OCI-LY7 (cell line): Measurements from ENCODE around the gene SLC6A4. TPM values are rescaled to one million over a fixed set of nuclear protein-coding genes. Genes with fewer than 3 reads are reported as not detected.

Experiments
- BruUV-seq: library from RNA; stranded (reverse); fragments of 400-500 nt; replicated peaks from 2 replicates; lab custom pipeline; 2021; lab: Mats Ljungman, UMichigan
- CTCF ChIA-PET: fragments of 300-600 bp; sonication (Branson Sonifier 250); formaldehyde crosslinking; loops from one replicate; lab custom pipeline; 2022; ENCODE audit warnings: antibody characterized with exemption; ENCODE audit not compliant: unreplicated experiment; lab: Charles Lee
- POLR2A ChIA-PET: fragments of 300-600 bp; sonication (Branson Sonifier 250); formaldehyde crosslinking; loops from one replicate; lab custom pipeline; 2022; ENCODE audit warnings: antibody characterized with exemption; lab: Charles Lee
- DNase-seq: peaks from one replicate; pipeline ENCODE4 v3.0.0-alpha.2; 2015; ENCODE audit warnings: low spot score
- H2AFZ ChIP-seq: fragments of 200-600 bp; sonication (generic), shearing (Covaris generic); 2 replicates; pipeline ENCODE4 v1.6.1; 2014; ENCODE audit warnings: mild to moderate bottlenecking, antibody characterized with exemption, low read length, moderate library complexity
- H3K27ac ChIP-seq: fragments of 200-600 bp; sonication (generic); 2 replicates; pipeline ENCODE4 v1.5.1; 2014; ENCODE audit warnings: mixed run types, low read depth, mild to moderate bottlenecking, moderate library complexity, low read length, inconsistent platforms; ENCODE audit not compliant: poor library complexity, severe bottlenecking
- H3K36me3 ChIP-seq: fragments of 200-600 bp; sonication (generic); 2 replicates; pipeline ENCODE4 v1.6.1; 2014; ENCODE audit warnings: mild to moderate bottlenecking, antibody characterized with exemption, low read length, moderate library complexity, mixed read lengths; ENCODE audit not compliant: insufficient read depth
- H3K4me1 ChIP-seq: fragments of 200-600 bp; sonication (generic); 2 replicates; pipeline ENCODE4 v1.5.1; 2014; ENCODE audit warnings: mild to moderate bottlenecking, low read length; ENCODE audit not compliant: insufficient read depth, poor library complexity, severe bottlenecking
- H3K4me2 ChIP-seq: fragments of 200-600 bp; sonication (generic); 2 replicates; pipeline ENCODE4 v1.6.1; 2014; ENCODE audit warnings: mild to moderate bottlenecking, low read length
- H3K4me3 ChIP-seq: fragments of 200-600 bp; sonication (generic); 2 replicates; pipeline ENCODE4 v1.5.1; 2014; ENCODE audit warnings: mild to moderate bottlenecking, low read depth, low read length; ENCODE audit not compliant: poor library complexity, severe bottlenecking
- H3K79me2 ChIP-seq: fragments of 200-600 bp; sonication (generic); 2 replicates; pipeline ENCODE4 v1.6.1; 2016; ENCODE audit warnings: low read depth, mild to moderate bottlenecking, low read length, moderate library complexity, mixed read lengths; ENCODE audit not compliant: insufficient read depth
- H3K9me2 ChIP-seq: fragments of 200-600 bp; sonication (generic); 2 replicates; pipeline ENCODE4 v1.6.1; 2016; ENCODE audit warnings: mild to moderate bottlenecking, low read length, mixed read lengths; ENCODE audit not compliant: insufficient read depth
- H3K9me3 ChIP-seq: fragments of 200-600 bp; sonication (generic); 2 replicates; pipeline ENCODE4 v1.6.1; 2014; ENCODE audit warnings: mild to moderate bottlenecking, mixed run types, low read length, mixed read lengths
- H4K20me1 ChIP-seq: fragments of 200-600 bp; sonication (generic); 2 replicates; pipeline ENCODE4 v1.6.1; 2014; ENCODE audit warnings: mild to moderate bottlenecking, antibody characterized with exemption, low read length, moderate library complexity, mixed read lengths; ENCODE audit not compliant: insufficient read depth
- CTCF ChIP-seq: fragments of 200-600 bp; sonication (generic); conservative IDR thresholded peaks from 2 replicates; pipeline ENCODE4 v1.5.1; 2014; ENCODE audit warnings: mild to moderate bottlenecking, antibody characterized with exemption, low read length, moderate library complexity, mixed read lengths
- EZH2phosphoT487 ChIP-seq: fragments of 200-600 bp; sonication (generic); IDR thresholded peaks from 2 replicates; pipeline ENCODE4 v1.6.1; 2018; ENCODE audit warnings: low read depth, borderline replicate concordance, mild to moderate bottlenecking, mixed run types, antibody characterized with exemption, low read length, moderate library complexity, mixed read lengths
- intact Hi-C: fragments of 100-400 bp; cut with micrococcal nuclease; formaldehyde crosslinking; loops from one replicate; pipeline ENCODE4 v1.10.0; 2022; ENCODE audit not compliant: unreplicated experiment
- total RNA-seq, 2 experiments: library from RNA; depleted of rRNA in 1 of 2; stranded (reverse); fragments of >200 nt in 1 of 2; shearing (Covaris generic) in 1 of 2; gene quantifications; 2 replicates each; pipeline ENCODE4 v1.2.3, GENCODE V29; 2014 to 2022

SLC6A4 gene
- total RNA-seq, 2 experiments from 2014 or later = 0.09 TPM; not detected in 1

GRCh38 chr17:30273373-30273772, 37.9 kb upstream of the SLC6A4 start:
- H3K4me3 ChIP-seq = no peak overlapping the region
- H3K9me3 ChIP-seq = no peaks in the 10 kb centered on the region
- peaks cover 86% of the 10 kb centered on the region for H3K36me3 ChIP-seq
- H4K20me1 ChIP-seq = no peaks in the 10 kb centered on the region
- no peak for DNase-seq
- H3K9me2 ChIP-seq = no peaks in the 10 kb centered on the region
- POLR2A ChIA-PET = no interaction called here
- CTCF ChIA-PET = no interaction called here
- TF ChIP-seq EZH2phosphoT487 = no peak
- TF ChIP-seq CTCF = no peak
- no peak overlapping the region for H2AFZ ChIP-seq
- no peaks in the 10 kb centered on the region for H3K4me1 ChIP-seq
- H3K79me2 ChIP-seq = no peaks in the 10 kb centered on the region
- no peak overlapping the region for H3K4me2 ChIP-seq
- BruUV-seq = no TSS peak
- intact Hi-C loops = no loop called here
- H3K27ac ChIP-seq = no peak overlapping the region

GRCh38 chr17:30271102-30271501, 35.6 kb upstream of the SLC6A4 start:
- Histone ChIP-seq H3K9me3 (no peaks in the 10 kb centered on the region), H3K4me2 (no peak overlapping the region), H3K36me3 (peaks cover 85% of the 10 kb centered on the region), H4K20me1 (no peaks in the 10 kb centered on the region), H3K4me1 (no peaks in the 10 kb centered on the region), H3K79me2 (no peaks in the 10 kb centered on the region), H3K9me2 (no peaks in the 10 kb centered on the region), H2AFZ (no peak overlapping the region), H3K4me3 (no peak overlapping the region), H3K27ac (no peak overlapping the region)
- no peak for DNase-seq
- ChIA-PET POLR2A (no interaction called here), CTCF (no interaction called here)
- TF ChIP-seq EZH2phosphoT487 = no peak
- no peak for TF ChIP-seq CTCF
- BruUV-seq = no TSS peak
- intact Hi-C loops = no loop called here

- Histone ChIP-seq H3K4me3 (no peak overlapping the region), H3K4me1 (no peaks in the 10 kb centered on the region), H3K9me2 (no peaks in the 10 kb centered on the region), H3K4me2 (no peak overlapping the region), H3K79me2 (no peaks in the 10 kb centered on the region), H3K36me3 (peaks cover 91% of the 10 kb centered on the region), H4K20me1 (no peaks in the 10 kb centered on the region), H3K9me3 (no peaks in the 10 kb centered on the region), H2AFZ (no peak overlapping the region), H3K27ac (no peak overlapping the region)
- intact Hi-C loops = no loop called here
- ChIA-PET CTCF (no interaction called here), POLR2A (no interaction called here)
- no peak for DNase-seq
- no peak for TF ChIP-seq EZH2phosphoT487
- no peak for TF ChIP-seq CTCF
- BruUV-seq = no TSS peak
These were observed 32.1 kb upstream of the SLC6A4 start for GRCh38 chr17:30267625-30268024.
